Karpas-422 (cell line): ENCODE results near the gene WNT7A. TPM values are rescaled to one million over a fixed set of nuclear protein-coding genes. Genes with fewer than 3 reads are reported as not detected.
"Not testable (repeated sequence)": the region's sequence is repeated elsewhere in the genome, so short reads cannot be mapped to it uniquely, and the experiment has no call there.

Experiments used
- DNase-seq: peaks from one replicate; pipeline ENCODE4 v3.0.0-alpha.2; 2015
- H2AFZ ChIP-seq: fragments of 200-600 bp; sonication (generic); 2 replicates; pipeline ENCODE4 v1.6.1; 2014; ENCODE audit warnings: antibody characterized with exemption, low read length, mixed read lengths
- H3K27ac ChIP-seq: fragments of 200-600 bp; sonication (generic); 2 replicates; pipeline ENCODE4 v1.5.1; 2014; ENCODE audit warnings: mild to moderate bottlenecking, low read length, moderate library complexity
- H3K27me3 ChIP-seq: fragments of 200-600 bp; sonication (generic); 2 replicates; pipeline ENCODE4 v1.6.1; 2014; ENCODE audit warnings: low read length, mixed read lengths
- H3K36me3 ChIP-seq: fragments of 200-600 bp; sonication (generic); 2 replicates; pipeline ENCODE4 v1.6.1; 2014; ENCODE audit warnings: low read length, mixed read lengths; ENCODE audit not compliant: insufficient read depth
- H3K4me1 ChIP-seq: fragments of 200-600 bp; sonication (generic); 2 replicates; pipeline ENCODE4 v1.6.1; 2014; ENCODE audit warnings: mild to moderate bottlenecking, low read length, mixed read lengths
- H3K4me2 ChIP-seq: fragments of 200-600 bp; sonication (generic); 2 replicates; pipeline ENCODE4 v1.6.1; 2014; ENCODE audit warnings: low read length, low read depth, mild to moderate bottlenecking; ENCODE audit not compliant: poor library complexity, severe bottlenecking
- H3K4me3 ChIP-seq: fragments of 200-600 bp; sonication (generic); 2 replicates; pipeline ENCODE4 v1.5.1; 2014; ENCODE audit warnings: mild to moderate bottlenecking, antibody characterized with exemption, low read length, mixed read lengths
- H3K79me2 ChIP-seq: fragments of 200-600 bp; sonication (generic); 2 replicates; pipeline ENCODE4 v1.6.1; 2014; ENCODE audit warnings: mild to moderate bottlenecking, low read length, mixed read lengths
- H3K9ac ChIP-seq: fragments of 200-600 bp; sonication (generic); 2 replicates; pipeline ENCODE4 v1.6.0; 2014; ENCODE audit warnings: low read length
- H3K9me2 ChIP-seq: fragments of 200-600 bp; sonication (generic), shearing (Covaris generic); replicated peaks from 2 replicates; pipeline ENCODE4 v1.6.0; 2014; ENCODE audit warnings: mild to moderate bottlenecking, low read length, moderate library complexity; ENCODE audit not compliant: insufficient read depth
- H3K9me3 ChIP-seq: fragments of 300-700, 200-600 bp; sonication (generic); 2 replicates; pipeline ENCODE4 v1.6.1; 2014; ENCODE audit warnings: low read length, mixed read lengths
- H4K20me1 ChIP-seq: fragments of 200-600 bp; sonication (generic); 2 replicates; pipeline ENCODE4 v1.6.1; 2014; ENCODE audit warnings: mild to moderate bottlenecking, antibody characterized with exemption, low read length, low read depth; ENCODE audit not compliant: insufficient read depth
- total RNA-seq: library from RNA; depleted of rRNA; stranded (reverse); fragments of >200 nt; shearing (Covaris generic); gene quantifications from 2 replicates; pipeline ENCODE4 v1.2.3, GENCODE V29; 2014; ENCODE audit warnings: low replicate concordance; rRNA removed

The WNT7A gene
- not detected in 2 replicates for total RNA-seq

DNA sequence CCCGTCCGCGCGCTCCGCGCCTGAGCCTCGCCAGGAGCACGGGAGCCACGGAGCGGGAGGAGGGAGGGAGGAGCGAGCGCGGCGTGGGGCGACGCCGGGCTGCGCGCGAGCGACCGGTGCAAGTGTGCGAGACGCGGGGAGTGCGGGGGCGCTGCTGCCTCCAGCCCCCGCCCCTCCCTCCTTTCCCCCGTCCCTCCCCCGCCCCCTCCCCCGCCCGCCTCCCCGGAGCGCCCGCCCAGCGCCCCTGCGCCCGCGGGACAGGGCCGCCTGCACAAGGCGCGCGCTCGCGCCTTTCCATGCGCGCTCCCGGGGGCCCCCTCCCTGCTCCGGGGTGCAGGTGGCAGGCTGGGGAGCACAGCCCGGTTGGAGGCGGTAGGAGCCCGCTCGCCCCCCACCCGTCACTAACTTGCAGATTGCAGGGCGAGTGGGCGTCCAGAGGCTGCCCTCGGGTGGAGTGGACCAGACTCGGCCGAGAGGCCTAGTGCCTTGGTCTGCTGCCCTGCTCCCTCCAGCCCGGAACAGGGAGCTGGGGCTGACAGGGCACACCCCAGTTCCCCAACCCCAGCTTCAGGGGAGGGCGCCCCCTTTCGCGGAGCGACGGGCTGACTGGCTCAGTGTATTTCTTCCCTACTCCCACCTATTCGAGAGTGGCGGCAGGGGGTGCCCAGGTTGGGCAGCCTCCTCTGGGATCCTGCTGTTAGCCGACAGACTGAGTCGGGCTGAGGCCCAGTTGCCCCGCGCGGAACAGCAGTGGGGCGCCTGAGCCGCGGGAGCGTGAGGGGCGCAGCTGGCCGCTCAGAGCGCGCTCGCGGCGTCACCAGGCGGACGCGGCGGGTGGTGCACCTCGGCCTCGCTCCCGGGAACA lies at the start of gene WNT7A:
TSS of gene WNT7A (minus strand) at position 126 of the 865 bp plus-strand sequence. CDS start 255 bp downstream, outside the sequence.
- H3K9me2 ChIP-seq: no peaks in the 10 kb centered on the region
- no peak within 1 kb of the TSS for H3K9ac ChIP-seq
- H4K20me1 ChIP-seq: no peaks in the 10 kb centered on the region
- no peaks in the 10 kb centered on the region for H3K4me1 ChIP-seq
- H3K4me2 ChIP-seq: no peak within 1 kb of the TSS
- H3K36me3 ChIP-seq: no peaks in the 10 kb centered on the region
- no peaks in the 10 kb centered on the region for H3K9me3 ChIP-seq
- H2AFZ ChIP-seq: no peak within 1 kb of the TSS
- no peak within 1 kb of the TSS for H3K4me3 ChIP-seq
- H3K79me2 ChIP-seq: no peaks in the 10 kb centered on the region
- no peaks in the 10 kb centered on the region for H3K27me3 ChIP-seq
- H3K27ac ChIP-seq: no peak within 1 kb of the TSS
- DNase-seq: no peak

DNA sequence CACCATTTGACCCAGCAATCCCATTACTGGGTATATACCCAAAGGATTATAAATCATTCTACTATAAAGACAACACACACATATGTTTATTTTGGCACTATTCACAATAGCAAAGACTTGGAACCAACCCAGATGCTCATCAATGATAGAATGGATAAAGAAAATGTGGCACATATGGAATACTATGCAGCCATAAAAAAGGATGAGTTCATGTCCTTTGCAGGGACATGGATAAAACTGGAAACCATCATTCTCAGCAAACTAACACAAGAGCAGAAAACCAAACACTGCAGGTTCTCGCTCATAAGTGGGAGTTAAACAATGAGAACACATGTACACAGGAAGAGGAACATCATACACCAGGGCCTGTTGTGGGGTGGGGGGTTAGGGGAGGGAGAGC lies 48.9 kb upstream of the WNT7A start:
- H3K9me2 ChIP-seq, H3K4me3 ChIP-seq, H3K4me2 ChIP-seq, DNase-seq, H3K9ac ChIP-seq, H3K36me3 ChIP-seq, H4K20me1 ChIP-seq, H2AFZ ChIP-seq, H3K79me2 ChIP-seq, H3K27ac ChIP-seq, H3K4me1 ChIP-seq, H3K27me3 ChIP-seq, H3K9me3 ChIP-seq: not testable (repeated sequence)

- Histone ChIP-seq H3K9me2 (no peaks in the 10 kb centered on the region), H3K4me1 (no peaks in the 10 kb centered on the region), H3K9ac (no peak overlapping the region), H3K4me2 (no peak overlapping the region), H4K20me1 (no peaks in the 10 kb centered on the region), H3K27me3 (no peaks in the 10 kb centered on the region), H3K9me3 (no peaks in the 10 kb centered on the region; the same call in 1 of the 2 replicates), H2AFZ (no peak overlapping the region), H3K4me3 (no peak overlapping the region), H3K27ac (no peak overlapping the region), H3K36me3 (no peaks in the 10 kb centered on the region), H3K79me2 (no peaks in the 10 kb centered on the region)
- DNase-seq: no peak
Observed at GRCh38 chr3:13927295-13927694, 47.4 kb upstream of the WNT7A start.

GRCh38 chr3:13916375-13916774 lies 36.5 kb upstream of the WNT7A start:
- no peak for DNase-seq
- Histone ChIP-seq H3K9me2 (no peaks in the 10 kb centered on the region), H3K4me2 (no peak overlapping the region), H2AFZ (no peak overlapping the region), H3K27ac (no peak overlapping the region), H3K9me3 (no peaks in the 10 kb centered on the region), H3K9ac (no peak overlapping the region), H3K36me3 (no peaks in the 10 kb centered on the region), H3K4me3 (no peak overlapping the region), H3K4me1 (no peaks in the 10 kb centered on the region), H3K27me3 (no peaks in the 10 kb centered on the region), H3K79me2 (no peaks in the 10 kb centered on the region), H4K20me1 (no peaks in the 10 kb centered on the region)

DNA sequence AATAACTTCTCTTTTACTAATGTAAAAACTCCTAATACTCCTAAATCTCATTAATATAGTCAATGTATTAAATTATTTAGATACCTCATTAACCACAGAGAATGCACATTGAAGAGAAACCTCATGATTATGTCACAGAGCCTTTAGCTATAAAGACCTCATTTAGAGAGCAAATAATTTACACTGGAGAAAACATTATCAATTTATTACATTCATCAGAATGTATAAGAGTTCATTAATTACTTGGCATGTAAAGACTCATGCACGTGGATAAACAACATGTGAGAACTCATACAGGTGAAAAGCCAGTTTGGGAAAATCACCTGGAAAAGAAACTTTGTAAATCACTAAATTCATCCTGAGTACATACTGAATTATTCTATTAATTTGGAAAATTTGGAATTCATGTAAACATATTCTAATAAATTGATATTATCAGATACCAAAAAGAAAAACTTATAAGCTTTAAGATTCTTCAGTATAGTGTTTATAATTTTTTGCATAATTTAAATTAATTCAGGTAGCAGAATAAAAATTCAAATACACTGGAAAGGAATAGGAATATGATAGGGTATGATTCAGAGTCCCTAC lies 22.9 kb upstream of the WNT7A start:
- no peaks in the 10 kb centered on the region for H3K4me1 ChIP-seq
- no peaks in the 10 kb centered on the region for H4K20me1 ChIP-seq
- no peaks in the 10 kb centered on the region for H3K79me2 ChIP-seq
- no peak overlapping the region for H3K27ac ChIP-seq
- no peak overlapping the region for H3K4me3 ChIP-seq
- no peaks in the 10 kb centered on the region for H3K36me3 ChIP-seq
- H3K4me2 ChIP-seq: no peak overlapping the region
- no peaks in the 10 kb centered on the region for H3K9me2 ChIP-seq
- no peak overlapping the region for H2AFZ ChIP-seq
- no peak for DNase-seq
- no peak overlapping the region for H3K9ac ChIP-seq
- H3K9me3 ChIP-seq: peaks cover 28% of the 10 kb centered on the region
- H3K27me3 ChIP-seq: peaks cover 8% of the 10 kb centered on the region; the same call in 1 of the 2 replicates

- H2AFZ ChIP-seq: no peak overlapping the region
- no peak overlapping the region for H3K27ac ChIP-seq
- H3K9me3 ChIP-seq: peaks cover 28% of the 10 kb centered on the region
- no peak for DNase-seq
- no peaks in the 10 kb centered on the region for H3K9me2 ChIP-seq
- H3K4me3 ChIP-seq: no peak overlapping the region
- H3K4me2 ChIP-seq: no peak overlapping the region
- no peaks in the 10 kb centered on the region for H3K79me2 ChIP-seq
- peaks cover 8% of the 10 kb centered on the region; the same call in 1 of the 2 replicates for H3K27me3 ChIP-seq
- H3K9ac ChIP-seq: no peak overlapping the region
- H3K4me1 ChIP-seq: no peaks in the 10 kb centered on the region
- no peaks in the 10 kb centered on the region for H3K36me3 ChIP-seq
- no peaks in the 10 kb centered on the region for H4K20me1 ChIP-seq
Observed at GRCh38 chr3:13901935-13902584, 22.2 kb upstream of the WNT7A start.

GRCh38 chr3:13898346-13898745 lies 18.5 kb upstream of the WNT7A start:
- Histone ChIP-seq H3K27me3 (peaks cover 8% of the 10 kb centered on the region; the same call in 1 of the 2 replicates), H3K4me3 (no peak overlapping the region), H3K36me3 (no peaks in the 10 kb centered on the region), H3K4me1 (no peaks in the 10 kb centered on the region), H3K9ac (no peak overlapping the region), H4K20me1 (0 out of 2 replicates have a peak, but pooled peaks cover 3% of the 10 kb centered on the region), H3K9me3 (peaks cover 22% of the 10 kb centered on the region), H3K9me2 (no peaks in the 10 kb centered on the region), H3K27ac (no peak overlapping the region), H3K79me2 (no peaks in the 10 kb centered on the region), H3K4me2 (no peak overlapping the region), H2AFZ (no peak overlapping the region)
- no peak for DNase-seq
